Left lung (tissue), 10 donors: Measurements from ENCODE around the gene ZNF275. TPM values are rescaled to one million over a fixed set of nuclear protein-coding genes. Genes with fewer than 3 reads are reported as not detected.

Experiments
- ATAC-seq: fragments of 200-7000 bp; cut with Tn5 transposase; one replicate; pipeline ENCODE4 v1.9.1; 2020; ENCODE audit warnings: moderate library complexity
- DNase-seq, 4 donors: peaks; one replicate each; pipeline ENCODE4 v3.0.0-alpha.2; 2013 to 2020
- H3K27ac ChIP-seq, 2 donors: fragments of 200-600 bp; sonication (generic) in 1 of 2; one replicate each; pipeline versions ENCODE4 v1.5.0 to v1.8.0; 2020 to 2021
- H3K27me3 ChIP-seq, 2 donors: fragments of 200-600 bp; sonication (generic) in 1 of 2; one replicate each; pipeline versions ENCODE4 v1.5.0 to v1.8.0; 2020 to 2021
- H3K36me3 ChIP-seq, 2 donors: fragments of 200-600 bp; sonication (generic) in 1 of 2; one replicate each; pipeline versions ENCODE4 v1.5.0 to v1.8.0; 2020 to 2021
- H3K4me1 ChIP-seq, 2 donors: fragments of 200-600 bp; one replicate each; pipeline ENCODE4 v1.8.0; 2021
- H3K4me3 ChIP-seq, 2 donors: fragments of 200-600 bp; sonication (generic) in 1 of 2; one replicate each; pipeline versions ENCODE4 v1.5.0 to v1.8.0; 2020 to 2021; ENCODE audit warnings: mild to moderate bottlenecking in 1 of 2
- H3K9me3 ChIP-seq, 2 donors: fragments of 200-600 bp; sonication (generic) in 1 of 2; one replicate each; pipeline versions ENCODE4 v1.5.0 to v1.8.0; 2020 to 2021
- CTCF ChIP-seq, 2 donors: fragments of 200-600 bp; sonication (generic) in 1 of 2; IDR thresholded peaks; one replicate each; pipeline versions ENCODE4 v1.5.0 to v1.8.0; 2021; ENCODE audit warnings: antibody characterized with exemption in 2 of 2
- intact Hi-C, 2 donors: fragments of 100-400 bp; cut with DNase I; formaldehyde crosslinking; loops; one replicate each; pipeline versions ENCODE4 v1.11.2 to v1.14.2; 2022
- polyA plus RNA-seq, 6 donors: library from polyadenylated mRNA; unstranded; fragments of 120-200 nt; gene quantifications; one replicate each; pipeline ENCODE4 v1.2.1, GENCODE V29; 2013; ENCODE audit not compliant: insufficient read length in 6 of 6
- total RNA-seq, 2 donors: library from RNA; stranded (reverse); fragmentation: NEBNext Ultra II Directional; extraction: Animal tissue kit (Norgen Biotek cat#: 25700); gene quantifications; one replicate each; pipeline ENCODE4 v1.2.1, GENCODE V29; 2021
- donor health status: DM: no; HTN: yes; CAD: no.
- donor health status: DM: no; HTN: no; CAD: no.

The ZNF275 gene
- total and polyA plus RNA-seq, 8 donors = 7.6 to 18.6 (median 15.8) TPM

DNA sequence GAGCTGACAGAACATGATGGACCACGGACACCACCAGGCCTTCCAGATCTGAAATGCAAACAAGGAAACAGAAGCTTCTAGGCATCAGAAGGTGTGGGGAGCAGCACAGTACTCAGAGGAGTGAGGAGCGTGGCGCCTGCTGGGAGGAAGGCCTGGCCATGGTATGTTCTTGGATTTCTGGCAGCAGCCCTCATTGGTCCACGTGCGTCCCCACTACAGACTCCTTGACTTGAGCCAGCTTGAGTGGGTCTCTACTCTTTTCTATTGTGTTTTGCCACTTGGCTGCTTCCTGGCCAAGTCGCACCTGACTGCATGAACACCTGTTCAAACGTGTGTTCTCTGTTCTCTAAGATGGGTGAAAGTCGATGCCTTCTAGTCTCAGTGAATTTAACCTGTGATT, 18.0 kb downstream of the ZNF275 start:
- no peak for ATAC-seq
- Histone ChIP-seq H3K27ac (no peak overlapping the region), H3K27me3 (no peaks in the 10 kb centered on the region), H3K9me3 (no peaks in the 10 kb centered on the region), H3K4me1 (no peaks in the 10 kb centered on the region), H3K4me3 (no peak overlapping the region), H3K36me3 (peaks cover 0 to 25% of the 10 kb centered on the region in 2 donors)
- no peak for DNase-seq
- TF ChIP-seq CTCF (IDR thresholded peaks at IDR 0.05) = no peak
- intact Hi-C loops = no loop called here

DNA sequence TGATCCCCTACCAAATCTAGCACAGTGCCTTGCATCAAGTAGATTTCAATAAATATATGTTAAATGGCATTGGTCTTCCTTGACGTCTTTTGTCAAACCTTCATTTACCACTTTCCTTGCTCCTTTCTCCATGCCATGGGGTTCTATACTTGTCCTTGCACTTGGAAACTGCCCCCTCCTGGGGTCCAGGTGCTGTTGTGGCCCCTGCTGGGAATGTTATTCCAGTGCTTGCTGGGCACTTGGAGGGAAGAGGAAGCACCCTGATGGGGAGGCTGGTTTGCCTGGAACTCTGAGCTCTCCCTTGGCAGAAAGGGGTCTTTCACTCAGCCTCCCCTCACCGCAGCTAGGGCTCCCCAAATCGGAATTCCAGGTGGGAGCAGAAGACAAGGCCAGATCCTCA, 18.9 kb downstream of the ZNF275 start:
- ATAC-seq (no peak), DNase-seq (no peak)
- intact Hi-C loops = no loop called here
- Histone ChIP-seq H3K4me3 (no peak overlapping the region), H3K27ac (no peak overlapping the region), H3K36me3 (peaks cover 0 to 16% of the 10 kb centered on the region in 2 donors), H3K27me3 (no peaks in the 10 kb centered on the region), H3K4me1 (no peaks in the 10 kb centered on the region), H3K9me3 (no peaks in the 10 kb centered on the region)
- no peak for TF ChIP-seq CTCF (IDR thresholded peaks at IDR 0.05)

- no peak for TF ChIP-seq CTCF (IDR thresholded peaks at IDR 0.05)
- ATAC-seq (no peak), DNase-seq (no peak)
- H3K4me3 ChIP-seq = no peak overlapping the region
- no peaks in the 10 kb centered on the region for H3K4me1 ChIP-seq
- peaks cover 0 to 2% of the 10 kb centered on the region in 2 donors for H3K9me3 ChIP-seq
- H3K27ac ChIP-seq = no peak overlapping the region
- H3K27me3 ChIP-seq = no peaks in the 10 kb centered on the region
- intact Hi-C loops = no loop called here
- H3K36me3 ChIP-seq = peaks cover 0 to 12% of the 10 kb centered on the region in 2 donors
These were observed 19.5 kb downstream of the ZNF275 start for GRCh38 chrX:153353416-153353815.

DNA sequence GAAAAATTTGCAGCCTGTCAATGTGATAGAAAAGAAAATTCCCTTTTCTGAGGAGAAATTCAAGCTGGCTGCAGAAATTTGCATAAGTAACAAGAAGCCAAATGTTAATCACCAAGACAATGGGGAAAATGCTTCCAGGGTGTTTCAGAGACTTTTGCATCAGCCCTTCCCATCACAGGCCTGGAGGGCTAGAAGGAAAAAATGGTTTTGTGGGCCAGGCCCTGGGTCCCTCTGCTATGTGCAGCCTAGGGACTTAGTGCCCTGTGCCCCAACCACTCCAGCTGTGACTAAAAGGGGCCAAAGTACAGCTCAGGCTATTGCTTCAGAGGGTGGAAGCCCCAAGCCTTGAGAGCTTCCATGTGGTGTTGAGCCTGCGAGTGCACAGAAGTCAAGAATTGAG, 23.9 kb downstream of the ZNF275 start:
- Histone ChIP-seq H3K4me3 (no peak overlapping the region), H3K4me1 (no peaks in the 10 kb centered on the region), H3K27me3 (no peaks in the 10 kb centered on the region), H3K27ac (no peak overlapping the region), H3K9me3 (peaks cover 0 to 3% of the 10 kb centered on the region in 2 donors), H3K36me3 (no peaks in the 10 kb centered on the region)
- intact Hi-C loops = no loop called here
- no peak for TF ChIP-seq CTCF (IDR thresholded peaks at IDR 0.05)
- no peak for DNase-seq
- no peak for ATAC-seq

DNA sequence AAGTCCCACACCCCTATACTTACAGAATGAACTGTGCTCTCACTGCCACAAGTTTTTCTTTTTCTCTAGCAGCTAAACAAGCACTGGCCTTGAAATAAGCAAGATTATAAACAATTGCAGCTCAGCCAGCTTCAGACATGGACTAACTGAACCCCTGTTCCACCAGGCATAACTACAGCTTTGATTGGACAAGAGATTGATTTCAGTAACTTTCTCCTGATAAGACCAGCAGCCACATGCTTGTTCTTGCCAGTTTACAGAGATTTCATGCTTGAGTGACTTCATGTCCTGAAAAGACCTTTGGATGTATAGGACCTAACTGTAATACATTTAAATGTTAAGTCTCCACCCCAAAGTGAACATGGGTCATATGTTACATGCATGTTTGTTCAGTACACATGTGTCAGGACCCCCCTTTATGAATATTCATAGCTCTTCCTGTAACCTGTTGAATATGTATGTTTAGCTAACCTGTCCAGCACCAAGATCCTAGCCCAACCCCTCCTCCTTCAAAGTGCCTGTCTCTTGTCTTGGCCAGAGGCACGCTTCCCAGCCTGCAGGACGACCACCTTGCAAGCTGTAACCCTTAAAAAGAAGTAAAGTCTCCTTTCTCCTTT, 27.9 kb downstream of the ZNF275 start:
- Histone ChIP-seq H3K4me3 (no peak overlapping the region), H3K9me3 (peaks cover 0 to 3% of the 10 kb centered on the region in 2 donors), H3K4me1 (no peaks in the 10 kb centered on the region), H3K27ac (no peak overlapping the region), H3K36me3 (no peaks in the 10 kb centered on the region), H3K27me3 (peaks cover 0 to 6% of the 10 kb centered on the region in 2 donors)
- intact Hi-C loops = no loop called here
- DNase-seq = no peak
- ATAC-seq = no peak
- TF ChIP-seq CTCF (IDR thresholded peaks at IDR 0.05) = no peak
